HG02763 (cell line): Measurements from ENCODE around the gene ASPA.

Experiments
- ATAC-seq: cut with Tn5 transposase; IDR thresholded peaks from one replicate; pipeline ENCODE4 v1.9.1; 2021; ENCODE audit warnings: mild to moderate bottlenecking, moderate library complexity; ENCODE audit not compliant: unreplicated experiment

Gene ASPA

DNA sequence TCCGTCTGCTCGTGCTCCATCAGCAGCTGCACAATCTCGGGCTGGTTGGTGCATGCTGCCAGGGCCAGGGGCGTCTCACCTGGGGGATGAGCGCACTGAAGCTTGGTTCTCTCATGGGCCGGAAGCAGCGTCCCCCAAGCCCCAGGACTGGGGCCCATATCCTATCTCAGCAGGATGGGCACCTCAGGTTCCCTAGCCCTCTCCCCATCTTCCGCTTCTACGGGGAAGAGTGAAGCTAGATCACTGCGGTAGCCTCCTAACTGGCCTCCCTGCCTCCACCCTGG, 57.0 kb downstream of the ASPA start:
- ATAC-seq = no peak

DNA sequence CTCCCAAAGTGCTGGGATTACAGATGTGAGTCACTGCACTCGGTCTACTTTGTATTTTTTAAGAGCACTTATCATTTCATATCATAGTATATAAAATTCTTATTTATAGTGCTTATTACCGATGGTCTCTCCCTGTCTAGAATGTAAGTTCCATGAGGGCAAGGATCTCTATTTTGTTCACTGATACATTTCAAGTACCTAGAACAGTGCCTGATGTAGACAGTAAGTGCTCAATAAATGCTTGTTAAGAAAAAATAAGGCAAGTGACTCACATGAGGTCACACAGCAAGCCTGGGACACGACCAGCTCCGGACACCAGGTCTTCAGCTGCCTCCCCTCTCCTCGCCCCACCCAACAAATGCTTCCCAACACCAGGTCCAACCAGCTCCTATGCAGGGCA, 58.0 kb downstream of the ASPA start:
- no peak for ATAC-seq

DNA sequence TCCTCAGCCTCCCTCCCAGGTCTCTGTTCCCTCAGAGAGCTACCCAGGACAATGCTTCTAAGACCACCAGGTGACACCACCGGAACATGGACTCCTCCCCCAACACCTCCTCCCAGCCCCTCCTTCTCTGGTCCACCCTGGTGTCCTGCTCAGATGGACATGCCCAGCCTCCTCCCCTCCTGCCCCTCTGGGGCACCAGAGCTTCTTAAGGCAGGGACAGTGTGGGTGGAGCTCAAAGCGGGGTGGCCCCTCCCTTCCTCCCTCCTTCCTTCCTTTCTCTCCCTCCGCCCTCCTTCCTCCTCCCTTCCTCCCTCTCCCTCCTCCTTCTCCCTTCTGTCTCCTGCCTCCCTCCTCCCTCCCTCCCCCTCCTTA, 59.1 kb downstream of the ASPA start:
- no peak for ATAC-seq

DNA sequence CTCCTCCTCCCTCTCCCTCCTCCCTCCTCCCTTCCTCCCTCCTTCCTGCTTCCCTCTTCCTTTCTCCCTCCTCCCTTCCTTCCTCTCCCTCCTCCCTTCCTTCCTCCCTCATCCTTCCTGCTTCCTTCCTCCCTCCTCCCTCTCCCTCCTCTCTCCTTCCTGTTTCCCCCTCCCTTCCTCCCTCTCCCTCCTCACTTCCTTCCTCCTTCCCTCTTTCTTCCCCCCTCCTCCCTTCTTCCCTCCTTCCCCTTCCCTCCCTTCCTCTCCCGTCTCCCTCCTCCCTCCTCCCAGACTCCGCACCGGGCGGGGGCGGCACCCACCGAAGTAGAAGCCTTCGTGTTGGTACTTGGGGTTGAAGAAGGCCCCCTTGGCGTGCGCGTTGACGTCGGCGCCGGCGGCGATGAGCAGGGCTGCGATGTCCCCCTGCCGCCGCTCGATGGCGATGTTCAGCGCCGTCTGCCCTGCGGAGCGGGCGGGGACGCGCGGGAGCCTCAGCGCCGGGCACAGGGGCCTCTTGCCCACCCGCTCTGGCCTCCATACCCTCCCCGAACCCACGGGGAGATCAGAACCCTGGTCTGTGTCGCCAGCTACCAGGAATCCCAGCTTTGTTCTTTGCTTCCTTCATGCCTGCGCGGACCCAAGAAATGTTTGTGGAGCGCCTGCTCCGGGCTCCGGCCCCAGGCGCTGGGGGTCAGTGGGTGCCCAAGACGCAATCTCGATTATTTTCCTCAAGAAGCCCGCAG, 59.6 kb downstream of the ASPA start:
- no peak for ATAC-seq

DNA sequence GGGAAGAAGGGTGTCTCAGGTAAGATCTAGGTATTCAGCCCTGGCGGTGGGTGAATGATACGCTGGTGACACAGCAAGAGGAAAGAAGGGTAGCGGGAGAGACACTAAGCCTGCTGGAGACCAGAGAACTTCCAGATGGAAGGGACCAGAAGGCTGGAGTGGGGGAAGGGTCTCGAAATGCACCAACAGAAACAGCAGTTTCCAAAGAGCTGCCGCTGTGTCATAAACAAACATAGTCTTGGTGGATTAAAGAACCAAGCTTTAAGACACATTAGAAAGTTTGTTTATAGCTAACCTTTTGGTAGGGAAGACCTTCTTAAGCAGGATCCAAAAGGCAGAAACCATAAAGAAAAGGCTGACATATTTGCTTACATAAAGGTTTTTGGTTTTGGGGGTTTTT, 60.9 kb downstream of the ASPA start:
- ATAC-seq = no peak

DNA sequence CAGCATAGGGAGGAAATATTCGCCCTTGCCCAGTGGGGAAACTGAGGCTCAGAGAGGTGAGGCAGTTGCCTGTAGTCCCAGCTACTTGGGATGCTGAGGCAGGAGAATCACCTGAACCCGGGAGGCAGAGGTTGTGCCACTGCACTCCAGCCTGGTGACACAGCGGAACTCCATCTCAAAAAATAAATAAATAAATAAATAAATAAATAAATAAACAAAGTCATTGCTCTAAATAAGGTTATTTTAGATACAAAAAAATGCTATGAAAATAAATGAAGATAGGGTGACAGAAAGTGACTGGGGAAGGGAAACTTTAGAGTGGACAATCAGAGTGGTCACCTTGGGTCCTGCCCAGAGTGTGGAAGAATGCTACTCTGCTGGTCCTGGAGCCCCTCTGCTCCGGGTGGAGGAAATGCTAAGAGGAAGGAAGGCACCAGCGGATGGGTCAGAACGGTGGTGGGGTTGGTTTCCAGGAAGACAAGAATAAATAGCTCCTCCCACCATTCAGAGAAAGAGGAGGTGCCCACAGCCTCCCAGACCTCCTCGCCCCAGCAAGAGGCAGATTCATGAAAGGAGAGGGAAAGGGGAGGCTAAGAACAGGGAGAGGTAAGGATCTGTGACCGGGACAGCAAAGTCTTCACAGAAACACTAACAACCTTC, 64.2 kb downstream of the ASPA start:
- ATAC-seq = no peak

DNA sequence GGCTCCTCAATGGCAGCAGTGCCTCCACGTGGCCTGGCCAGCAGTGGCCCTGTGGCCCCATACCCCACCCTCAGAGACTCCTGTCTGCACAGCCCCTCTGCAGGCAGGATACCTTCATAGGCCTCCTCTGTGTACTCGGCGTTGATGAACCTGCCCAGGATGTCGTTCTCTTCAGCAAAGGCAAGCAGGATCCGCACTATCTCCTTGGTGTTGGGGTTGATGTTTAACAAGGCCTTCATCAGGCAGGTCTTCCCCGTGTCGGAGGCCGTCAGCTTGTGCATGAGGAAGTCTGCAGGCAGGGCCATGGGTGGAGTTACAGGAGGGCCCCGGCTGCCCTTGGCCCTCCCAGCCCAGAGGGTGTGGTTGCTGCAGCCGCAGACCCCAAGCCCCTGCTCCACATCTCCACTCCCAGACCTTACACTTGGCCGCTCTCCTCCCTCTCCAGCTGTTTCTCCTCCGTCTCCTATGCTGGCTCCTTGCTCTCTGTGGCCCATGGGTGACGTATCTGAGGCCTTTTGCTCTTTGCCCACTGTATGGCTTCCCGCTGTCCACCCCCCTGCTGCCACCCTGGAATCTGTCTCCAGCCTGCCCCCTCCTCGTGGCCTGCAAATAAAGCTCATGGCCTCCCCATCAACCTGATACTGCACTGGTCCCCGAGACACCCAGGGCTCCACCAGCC, 66.8 kb downstream of the ASPA start:
- no peak for ATAC-seq

DNA sequence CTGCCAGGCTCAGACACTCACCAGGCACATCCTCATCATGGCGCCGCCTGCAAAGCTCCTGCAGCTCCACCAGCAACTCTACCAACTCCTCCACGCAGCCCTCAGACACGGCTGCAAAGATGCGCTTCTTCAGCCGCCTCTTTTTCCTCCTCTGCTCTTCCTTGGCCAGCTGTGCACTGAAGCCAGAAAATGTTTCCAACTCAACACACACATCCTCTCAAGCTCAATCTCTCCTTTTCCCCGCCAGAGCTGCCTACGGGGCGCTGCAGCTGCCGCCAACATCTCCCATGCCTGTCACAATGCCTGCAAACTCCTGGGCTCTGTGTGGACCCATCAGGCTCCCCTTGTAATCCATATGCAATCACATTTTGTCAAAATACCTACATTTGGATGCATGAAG, 67.7 kb downstream of the ASPA start:
- ATAC-seq = no peak

DNA sequence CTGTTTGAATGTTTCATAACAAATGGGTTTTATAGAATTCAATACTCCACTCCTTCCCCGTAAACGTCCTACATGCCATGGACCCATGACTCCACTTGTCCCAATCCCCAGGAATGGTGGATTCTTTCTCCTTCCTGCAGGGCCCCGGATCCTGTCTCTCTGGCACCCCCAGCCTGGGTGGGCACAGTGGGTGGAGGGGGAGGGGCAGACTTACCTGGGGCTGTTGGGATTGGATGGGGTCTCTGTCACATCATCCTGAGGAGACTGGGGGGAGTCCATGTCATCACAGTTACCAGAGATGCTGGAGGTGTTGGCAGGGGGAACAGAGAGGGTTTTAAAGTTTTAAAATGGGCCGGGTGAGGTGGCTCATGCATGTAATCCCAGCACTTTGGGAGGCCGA, 68.6 kb downstream of the ASPA start:
- no peak for ATAC-seq

DNA sequence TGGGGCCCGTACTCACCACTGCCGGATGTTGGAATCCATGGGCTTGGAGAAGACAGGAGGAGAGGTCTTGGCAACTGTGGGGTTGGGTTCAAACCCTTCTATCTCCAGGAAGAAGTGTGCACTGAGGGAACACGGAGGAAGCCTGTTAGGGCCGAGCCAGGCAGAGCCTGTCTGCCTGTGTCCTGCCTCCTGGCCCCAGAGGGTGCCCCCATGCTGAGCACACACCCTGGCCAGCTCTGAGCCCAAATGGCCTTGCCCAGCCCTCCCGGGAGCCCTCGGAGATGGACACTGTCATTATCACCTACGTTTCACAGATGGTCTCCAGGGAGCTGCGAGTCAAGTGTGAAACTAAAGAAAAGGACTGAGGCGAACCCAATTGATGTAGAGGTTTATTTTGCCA, 69.4 kb downstream of the ASPA start:
- ATAC-seq = no peak

DNA sequence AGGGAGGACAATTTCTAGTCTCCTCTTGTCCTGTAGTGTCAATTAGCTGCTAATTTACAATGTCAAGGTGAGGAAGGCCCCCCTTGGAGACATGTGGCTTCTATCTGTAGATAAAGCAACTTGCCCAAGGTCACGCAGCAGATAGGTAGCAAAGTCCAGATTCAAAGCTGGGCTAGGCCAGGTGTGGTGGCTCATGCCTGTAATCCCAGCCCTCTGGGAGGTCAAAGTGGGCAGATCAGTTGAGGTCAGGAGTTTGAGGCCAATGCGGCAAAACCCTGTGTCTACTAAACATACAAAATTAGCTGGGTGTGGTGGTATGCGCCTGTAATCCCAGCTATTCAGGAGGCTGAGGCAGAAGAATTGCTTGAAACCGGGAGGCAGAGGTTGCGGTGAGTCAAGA, 70.7 kb downstream of the ASPA start:
- ATAC-seq = no peak

DNA sequence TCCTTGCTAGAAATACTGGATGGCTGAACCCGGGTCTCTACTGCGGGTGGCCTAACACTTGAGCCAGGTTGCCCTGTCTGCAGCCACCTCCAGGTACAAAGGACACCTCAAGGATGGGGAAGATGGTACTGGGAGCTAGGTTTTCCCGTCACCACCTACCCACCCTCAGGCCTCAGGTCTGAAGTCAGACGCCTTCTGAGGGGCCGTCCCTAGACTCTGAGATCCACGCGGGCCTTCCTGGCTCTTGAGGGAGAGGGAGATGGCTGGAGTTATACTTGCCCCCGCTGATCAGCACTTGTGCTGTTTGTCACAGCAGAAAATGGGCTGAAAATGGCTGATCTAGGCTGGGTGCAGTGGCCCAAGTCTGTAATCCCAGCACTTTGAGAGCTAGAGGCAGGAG, 71.2 kb downstream of the ASPA start:
- ATAC-seq = no peak

DNA sequence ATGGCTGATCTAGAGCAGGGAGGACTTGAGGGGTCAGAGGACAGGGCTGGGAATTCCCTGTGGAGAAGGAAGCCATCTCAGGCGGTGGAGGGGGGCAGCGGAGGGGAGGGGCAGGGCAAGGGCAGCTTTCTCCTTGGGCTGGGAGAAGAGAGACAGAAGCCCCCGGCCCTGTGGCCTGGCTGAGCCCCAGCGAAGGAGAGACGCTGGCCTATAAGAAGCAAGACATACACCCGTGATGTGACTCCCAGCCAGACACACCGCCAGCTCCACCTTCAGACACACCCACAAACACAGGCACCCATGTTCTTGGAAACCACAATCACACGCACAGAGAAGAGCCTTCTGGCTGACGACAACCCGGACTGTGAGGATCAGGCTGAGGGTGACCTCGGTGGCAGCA, 71.8 kb downstream of the ASPA start:
- ATAC-seq = no peak

DNA sequence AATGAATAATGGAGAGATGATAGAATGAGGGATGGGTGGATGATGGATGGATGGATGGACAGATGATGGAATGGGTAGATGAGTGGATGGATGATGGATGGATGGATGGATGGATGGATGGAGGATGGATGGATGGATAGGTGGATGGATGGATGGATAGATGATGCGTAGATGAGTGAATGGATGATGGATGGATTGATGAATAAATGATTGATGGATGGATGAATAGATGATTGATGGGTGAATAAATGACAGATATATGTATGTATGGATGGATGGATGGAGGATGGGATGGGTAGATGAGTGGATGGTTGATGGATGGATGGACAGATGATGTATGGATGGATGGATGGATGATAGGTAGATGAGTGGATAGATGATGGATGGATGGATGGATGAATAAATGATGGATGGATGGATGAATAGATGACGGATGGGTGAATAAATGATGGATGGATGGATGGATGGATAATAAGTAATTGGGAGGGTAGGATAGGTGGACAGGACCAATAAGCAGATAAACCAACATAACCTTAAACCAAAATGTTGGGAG, 73.9 kb downstream of the ASPA start:
- ATAC-seq = no peak

DNA sequence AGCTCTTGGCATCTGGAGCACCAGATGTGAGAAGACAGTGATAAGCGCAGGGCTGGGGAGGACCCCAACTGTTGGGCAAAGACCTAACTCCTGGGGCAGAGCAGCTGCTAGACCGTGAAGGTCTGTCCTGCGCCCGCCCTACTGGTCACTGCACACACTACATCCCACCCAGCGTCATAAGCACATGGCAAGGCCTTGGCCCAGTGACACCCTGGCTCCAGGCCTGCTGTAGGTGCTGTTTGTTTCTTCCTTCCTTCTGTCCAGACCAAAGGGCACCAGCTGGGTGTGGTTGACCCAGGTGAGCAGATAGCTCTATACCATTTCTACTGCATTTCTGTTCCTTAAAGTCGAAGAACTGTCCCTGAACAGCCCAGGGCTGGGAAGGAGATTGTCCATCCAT, 75.4 kb downstream of the ASPA start:
- ATAC-seq = no peak

DNA sequence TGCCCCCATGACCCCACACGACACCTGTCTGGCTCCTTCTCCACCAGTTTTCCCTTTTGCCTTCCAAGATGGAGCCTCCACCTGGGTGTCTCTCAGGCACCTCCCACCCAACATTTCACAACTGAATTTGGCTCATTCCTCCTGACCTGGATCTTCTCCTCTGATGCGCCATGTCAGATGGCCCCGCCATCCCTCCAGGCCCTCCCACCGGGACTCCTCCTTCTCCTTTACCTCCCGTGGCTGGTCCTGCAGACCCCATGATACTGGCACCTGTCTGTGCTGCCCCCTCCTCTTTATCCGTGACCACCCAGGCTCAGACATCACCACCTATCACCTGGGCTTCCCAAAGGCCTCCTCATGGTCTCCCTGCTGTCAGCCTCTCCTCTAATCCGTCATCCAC, 77.1 kb downstream of the ASPA start:
- no peak for ATAC-seq
